H1 (cell line): Measurements from ENCODE around the gene CAMK2G. TPM values are rescaled to one million over a fixed set of nuclear protein-coding genes. Genes with fewer than 3 reads are reported as not detected.
A peak's percentile ranks its signal among the peaks of the same experiment; 100 is the strongest.

Source experiments
- CTCF ChIA-PET: fragments of 300-600 bp; sonication (Branson Sonifier 250); formaldehyde crosslinking; loops from one replicate; lab custom pipeline; 2021; ENCODE audit not compliant: partially characterized antibody; lab: Charles Lee
- POLR2A ChIA-PET: fragments of 300-600 bp; sonication (Branson Sonifier 250); formaldehyde crosslinking; loops from one replicate; lab custom pipeline; 2021; ENCODE audit warnings: inconsistent platforms; ENCODE audit not compliant: partially characterized antibody; lab: Charles Lee
- DNase-seq, 2 experiments: peaks; one replicate each; pipeline versions ENCODE4 v3.0.0 to v3.0.0-alpha.2; 2010 to 2022; ENCODE audit warnings: low spot score in 2 of 2, low read depth in 1 of 2, mixed read lengths in 1 of 2
- FAIRE-seq: peaks from 2 replicates; lab custom pipeline; 2011; peaks lifted over from hg19 to GRCh38; lab: Jason Lieb, UNC
- H2AFZ ChIP-seq: 2 replicates; pipeline ENCODE4 v1.8.1; 2012; ENCODE audit warnings: low read length, inconsistent platforms
- H2AK5ac ChIP-seq: 2 replicates; pipeline ENCODE4 v1.6.1; 2013; ENCODE audit warnings: low read depth, low read length
- H2BK120ac ChIP-seq: replicated peaks from 2 replicates; pipeline ENCODE3; 2013; ENCODE audit warnings: low read depth, low read length, inconsistent platforms
- H2BK12ac ChIP-seq: 2 replicates; pipeline ENCODE4 v1.6.1; 2013; ENCODE audit warnings: low read depth, low read length
- H2BK15ac ChIP-seq: 2 replicates; pipeline ENCODE4 v1.6.1; 2013; ENCODE audit warnings: low read length
- H2BK20ac ChIP-seq: 2 replicates; pipeline ENCODE4 v1.6.1; 2013; ENCODE audit warnings: low read length
- H2BK5ac ChIP-seq: 2 replicates; pipeline ENCODE4 v1.6.1; 2013; ENCODE audit warnings: low read depth, low read length
- H3K14ac ChIP-seq: 2 replicates; pipeline ENCODE4 v1.6.1; 2013; ENCODE audit warnings: inconsistent platforms; ENCODE audit not compliant: insufficient read length
- H3K18ac ChIP-seq: 2 replicates; pipeline ENCODE4 v1.6.1; 2013; ENCODE audit warnings: low read length; ENCODE audit errors: extremely low read depth
- H3K23ac ChIP-seq: 2 replicates; pipeline ENCODE4 v1.6.1; 2013; ENCODE audit warnings: inconsistent platforms; ENCODE audit not compliant: insufficient read length
- H3K23me2 ChIP-seq: 2 replicates; pipeline ENCODE4 v1.6.1; 2013; ENCODE audit warnings: low read depth, low read length
- H3K27ac ChIP-seq: 2 replicates; pipeline ENCODE4 v1.6.1; 2011; ENCODE audit warnings: low read depth, low read length, inconsistent platforms
- H3K27me3 ChIP-seq, 4 experiments: replicated peaks in 1 of 4; 1 replicate in 1 of 4; 2 replicates in 3 of 4; pipeline versions ENCODE4 v1.6.1 to v1.8.1; 2011 to 2013; ENCODE audit warnings: low read length in 3 of 4, mild to moderate bottlenecking in 3 of 4, inconsistent platforms in 2 of 4, mixed read lengths in 2 of 4, moderate library complexity in 1 of 4; ENCODE audit not compliant: control insufficient read depth in 3 of 4, insufficient read depth in 3 of 4; ENCODE audit errors: extremely low read depth in 1 of 4
- H3K36me3 ChIP-seq, 4 experiments: 2 replicates each; pipeline versions ENCODE4 v1.6.1 to v1.8.1; 2011 to 2013; ENCODE audit warnings: mild to moderate bottlenecking in 4 of 4, low read length in 3 of 4, moderate library complexity in 2 of 4, control low read depth in 1 of 4, inconsistent platforms in 1 of 4; ENCODE audit not compliant: insufficient read depth in 4 of 4, control insufficient read depth in 2 of 4
- H3K4ac ChIP-seq: replicated peaks from 2 replicates; pipeline ENCODE3; 2013; ENCODE audit warnings: low read length, low read depth, mixed read lengths, inconsistent platforms; ENCODE audit not compliant: insufficient read length
- H3K4me1 ChIP-seq, 4 experiments: replicated peaks in 1 of 4; 1 replicate in 1 of 4; 2 replicates in 3 of 4; pipeline versions ENCODE4 v1.6.1 to v1.8.1; 2011 to 2013; ENCODE audit warnings: low read length in 3 of 4, inconsistent platforms in 2 of 4, mixed read lengths in 1 of 4; ENCODE audit not compliant: insufficient read depth in 4 of 4, control insufficient read depth in 3 of 4
- H3K4me2 ChIP-seq, 2 experiments: 2 replicates each; pipeline versions ENCODE4 v1.6.1 to v1.8.1; 2011 to 2013; ENCODE audit warnings: low read depth in 2 of 2, low read length in 2 of 2, control low read depth in 1 of 2, inconsistent platforms in 1 of 2, mild to moderate bottlenecking in 1 of 2; ENCODE audit not compliant: insufficient read depth in 1 of 2
- H3K4me3 ChIP-seq, 4 experiments: fragments of 200-600, 300-600 bp in 1 of 4; sonication (generic), shearing (Covaris generic), sonication (Bioruptor Twin) in 1 of 4; 2 replicates each; pipeline versions ENCODE4 v1.5.1 to v1.8.1; 2011 to 2016; ENCODE audit warnings: low read length in 4 of 4, low read depth in 3 of 4, control low read depth in 2 of 4, inconsistent platforms in 2 of 4, mild to moderate bottlenecking in 2 of 4, mixed read lengths in 1 of 4, moderate library complexity in 1 of 4; ENCODE audit not compliant: insufficient read depth in 2 of 4; ENCODE audit errors: extremely low read depth in 1 of 4
- H3K56ac ChIP-seq: replicated peaks from 2 replicates; pipeline ENCODE3; 2013; ENCODE audit warnings: low read depth, mild to moderate bottlenecking, mixed read lengths, low read length, inconsistent platforms; ENCODE audit not compliant: insufficient read length
- H3K79me1 ChIP-seq: 2 replicates; pipeline ENCODE4 v1.6.1; 2013; ENCODE audit warnings: low read depth, low read length, control low read depth
- H3K79me2 ChIP-seq, 2 experiments: 2 replicates each; pipeline versions ENCODE4 v1.6.1 to v1.8.1; 2012 to 2013; ENCODE audit warnings: low read length in 2 of 2, mild to moderate bottlenecking in 2 of 2, inconsistent platforms in 1 of 2; ENCODE audit not compliant: insufficient read depth in 2 of 2, control insufficient read depth in 1 of 2
- H3K9ac ChIP-seq, 4 experiments: replicated peaks in 1 of 4; 1 replicate in 1 of 4; 2 replicates in 3 of 4; pipeline versions ENCODE4 v1.6.1 to v1.8.1; 2011 to 2013; ENCODE audit warnings: low read depth in 3 of 4, low read length in 3 of 4, control low read depth in 2 of 4, mild to moderate bottlenecking in 2 of 4, moderate library complexity in 2 of 4, inconsistent platforms in 1 of 4; ENCODE audit errors: extremely low read depth in 1 of 4
- H3K9me3 ChIP-seq, 2 experiments: 2 replicates each; pipeline versions ENCODE4 v1.6.1 to v1.8.1; 2012 to 2013; ENCODE audit warnings: mild to moderate bottlenecking in 2 of 2, moderate library complexity in 2 of 2, control low read depth in 1 of 2, inconsistent platforms in 1 of 2, low read depth in 1 of 2, low read length in 1 of 2, mixed read lengths in 1 of 2; ENCODE audit not compliant: insufficient read depth in 2 of 2
- H4K20me1 ChIP-seq, 2 experiments: replicated peaks in 1 of 2; 2 replicates each; pipeline versions ENCODE3 to v1.8.1; 2011 to 2013; ENCODE audit warnings: inconsistent platforms in 2 of 2, low read length in 2 of 2, mild to moderate bottlenecking in 1 of 2; ENCODE audit not compliant: insufficient read depth in 2 of 2, control insufficient read depth in 1 of 2
- H4K5ac ChIP-seq: 2 replicates; pipeline ENCODE4 v1.6.1; 2013; ENCODE audit warnings: low read length, low read depth, mixed read lengths, inconsistent platforms; ENCODE audit not compliant: insufficient read length
- H4K8ac ChIP-seq: 2 replicates; pipeline ENCODE4 v1.8.0; 2013; ENCODE audit warnings: mild to moderate bottlenecking, moderate library complexity, low read length, inconsistent platforms; ENCODE audit not compliant: insufficient read depth; ENCODE audit errors: extremely low read depth
- H4K91ac ChIP-seq: replicated peaks from 2 replicates; pipeline ENCODE3; 2013; ENCODE audit warnings: low read length, mixed read lengths, inconsistent platforms; ENCODE audit not compliant: insufficient read length
- E2F6 ChIP-seq: IDR thresholded peaks from 2 replicates; pipeline ENCODE4 v1.6.1; 2012; ENCODE audit warnings: inconsistent platforms
- GTF2F1 ChIP-seq: IDR thresholded peaks from 2 replicates; pipeline ENCODE4 v1.6.1; 2012; ENCODE audit warnings: low read depth, low read length, improper control_type of control experiment, borderline replicate concordance
- JUND ChIP-seq: IDR thresholded peaks from 2 replicates; pipeline ENCODE4 v1.6.1; 2011; ENCODE audit warnings: mild to moderate bottlenecking, improper control_type of control experiment, low read length
- KDM1A ChIP-seq: fragments of 200-600, 300-600 bp; sonication (generic); IDR thresholded peaks from 2 replicates; pipeline ENCODE4 v1.7.1; 2016; ENCODE audit warnings: mild to moderate bottlenecking, low read length, borderline replicate concordance
- POU5F1 ChIP-seq: IDR thresholded peaks from 2 replicates; pipeline ENCODE4 v1.6.1; 2011; ENCODE audit warnings: low read depth, mild to moderate bottlenecking, low read length, moderate library complexity
- SP2 ChIP-seq: IDR thresholded peaks from 2 replicates; pipeline ENCODE4 v1.6.1; 2012; ENCODE audit warnings: mild to moderate bottlenecking, low read length, inconsistent platforms
- TAF7 ChIP-seq: optimal IDR thresholded peaks from 2 replicates; pipeline ENCODE3; 2011; ENCODE audit warnings: low read depth, mild to moderate bottlenecking, inconsistent platforms, low read length, moderate library complexity, borderline replicate concordance
- TCF12 ChIP-seq: IDR thresholded peaks from 2 replicates; pipeline ENCODE4 v1.6.1; 2011; ENCODE audit warnings: low read depth, mild to moderate bottlenecking, low read length
- TEAD4 ChIP-seq: IDR thresholded peaks from 2 replicates; pipeline ENCODE4 v1.6.1; 2012; ENCODE audit warnings: low read depth, low read length, inconsistent platforms, mixed read lengths
- ZNF274 ChIP-seq: IDR thresholded peaks from 2 replicates; pipeline ENCODE4 v1.7.0; 2012; ENCODE audit warnings: low read length, borderline replicate concordance; ENCODE audit errors: extremely low read depth
- WGBS, 2 experiments: shearing (Covaris generic) in 1 of 2; methylation state at CpG; one replicate each; pipeline versions ENCODE4 v1.1.6 to v1.1.7; 2013 to 2015; ENCODE audit warnings: low lambda C conversion rate in 2 of 2, mixed read lengths in 2 of 2, inconsistent platforms in 1 of 2, low coverage in 1 of 2, missing lambda C conversion rate in 1 of 2; ENCODE audit not compliant: insufficient replicate concordance in 2 of 2, insufficient coverage in 1 of 2, insufficient read length in 1 of 2; ENCODE audit errors: extremely low coverage in 1 of 2, missing lambda C conversion rate in 1 of 2; 5-methylcytosine and 5-hydroxymethylcytosine counted together
- polyA plus RNA-seq, 7 experiments: library from polyadenylated mRNA; depleted of rRNA in 3 of 7; stranded (reverse) in 5 of 7; unstranded in 2 of 7; fragments of >200 nt in 5 of 7; fragments of 200-250 nt in 2 of 7; gene quantifications; 1 replicate in 5 of 7; 2 replicates in 1 of 7; 4 replicates in 1 of 7; pipeline versions ENCODE4 v1.2.1 to v1.2.3, GENCODE V29; 2011 to 2013; ENCODE audit warnings: missing spikeins in 2 of 7, mixed read lengths in 2 of 7
- total RNA-seq: library from RNA; stranded (reverse); fragmentation: NEBNext Ultra II Directional; extraction: Animal tissue kit (Norgen Biotek cat#: 25700); gene quantifications from 2 replicates; pipeline ENCODE4 v1.2.1, GENCODE V29; 2021
- TF ChIP-seq, protein P1 (sequence below), 3 experiments: IDR thresholded peaks; 1 replicate in 2 of 3; 2 replicates in 1 of 3; pipeline versions ENCODE4 v1.5.1 to v1.6.1; 2011; ENCODE audit warnings: low read length in 3 of 3, mild to moderate bottlenecking in 3 of 3, inconsistent platforms in 2 of 3, low read depth in 1 of 3, moderate library complexity in 1 of 3; ENCODE audit not compliant: insufficient read depth in 1 of 3; ENCODE audit errors: control extremely low read depth in 1 of 3

CAMK2G gene
- total and polyA plus RNA-seq, 2 of the 8 experiments (the other 6 are each of a cell fraction or from before 2014, with no cell fraction given) = 28.9 to 31.7 TPM

DNA sequence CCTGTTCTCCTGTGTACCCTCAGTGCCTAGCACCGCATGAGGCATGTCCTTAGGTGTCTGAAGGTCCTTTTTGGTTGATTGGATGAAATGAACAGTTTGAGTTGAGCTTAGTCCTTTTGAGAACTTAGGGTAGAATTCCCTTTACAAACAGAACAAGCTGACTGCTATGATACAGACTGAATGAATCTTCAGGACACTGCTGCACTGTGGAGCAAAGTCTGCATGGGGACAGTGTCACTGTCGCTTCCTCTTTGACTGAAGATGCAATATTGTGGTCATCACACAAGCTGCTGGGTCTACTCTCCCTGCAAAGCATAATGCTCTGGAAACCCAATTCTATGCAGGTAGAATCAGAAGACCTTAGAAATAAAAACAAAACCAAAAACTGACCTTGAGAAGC lies 28.0 kb upstream of the CAMK2G start:
- WGBS, 2 experiments = 95% methylated on average over 2 of the region's 2 CpGs; no CpG with 5 or more reads in 1 of the 2 experiments
- Histone ChIP-seq H3K4me2 (no peak overlapping the region), H3K23ac (no peak overlapping the region), H2BK20ac (no peak overlapping the region), H3K4ac (no peak overlapping the region), H3K23me2 (no peaks in the 10 kb centered on the region), H2AFZ (no peak overlapping the region; the same call in 1 of the 2 replicates), H2BK5ac (no peak overlapping the region), H3K27me3 (no peaks in the 10 kb centered on the region; a peak in 1 of 7 replicates), H3K18ac (no peak overlapping the region), H3K9me3 (no peaks in the 10 kb centered on the region), H4K5ac (no peak overlapping the region), H2AK5ac (no peak overlapping the region; the same call in 1 of the 2 replicates), H3K4me1 (peaks cover 6 to 10% (median 10%) of the 10 kb centered on the region in 4 experiments; a peak in 6 of 7 replicates), H3K9ac (no peak overlapping the region), H4K20me1 (no peaks in the 10 kb centered on the region), H2BK12ac (no peak overlapping the region), H3K79me2 (no peaks in the 10 kb centered on the region), H2BK15ac (0 out of 2 replicates have a peak overlapping the region, but pooled peaks have one; percentile 61), H4K91ac (no peak overlapping the region), H3K56ac (no peak overlapping the region), H2BK120ac (no peak overlapping the region), H3K36me3 (no peaks in the 10 kb centered on the region), H3K79me1 (no peaks in the 10 kb centered on the region; the same call in 1 of the 2 replicates), H3K27ac (no peak overlapping the region), H4K8ac (no peak overlapping the region), H3K4me3 (no peak overlapping the region), H3K14ac (no peak overlapping the region)
- FAIRE-seq (no peak), DNase-seq (no peak)
- CTCF ChIA-PET = interaction anchor here (0.6 to 14.8 kb wide), 9 partner anchors 8 to 274 kb away, joined by 3 to 103 read pairs (median 6); no protein-coding TSS in a partner anchor
- POLR2A ChIA-PET = interaction anchor here (0.6 to 1.5 kb wide), 6 partner anchors 12 to 253 kb away, joined by 3 to 5 read pairs (median 3); no protein-coding TSS in a partner anchor
- TF ChIP-seq GTF2F1 (no peak), JUND (no peak), TCF12 (no peak), TEAD4 (no peak), ZNF274 (no peak), KDM1A (no peak), E2F6 (no peak), POU5F1 (no peak), SP2 (no peak), TAF7 (no peak)
- TF ChIP-seq, protein P1, sequence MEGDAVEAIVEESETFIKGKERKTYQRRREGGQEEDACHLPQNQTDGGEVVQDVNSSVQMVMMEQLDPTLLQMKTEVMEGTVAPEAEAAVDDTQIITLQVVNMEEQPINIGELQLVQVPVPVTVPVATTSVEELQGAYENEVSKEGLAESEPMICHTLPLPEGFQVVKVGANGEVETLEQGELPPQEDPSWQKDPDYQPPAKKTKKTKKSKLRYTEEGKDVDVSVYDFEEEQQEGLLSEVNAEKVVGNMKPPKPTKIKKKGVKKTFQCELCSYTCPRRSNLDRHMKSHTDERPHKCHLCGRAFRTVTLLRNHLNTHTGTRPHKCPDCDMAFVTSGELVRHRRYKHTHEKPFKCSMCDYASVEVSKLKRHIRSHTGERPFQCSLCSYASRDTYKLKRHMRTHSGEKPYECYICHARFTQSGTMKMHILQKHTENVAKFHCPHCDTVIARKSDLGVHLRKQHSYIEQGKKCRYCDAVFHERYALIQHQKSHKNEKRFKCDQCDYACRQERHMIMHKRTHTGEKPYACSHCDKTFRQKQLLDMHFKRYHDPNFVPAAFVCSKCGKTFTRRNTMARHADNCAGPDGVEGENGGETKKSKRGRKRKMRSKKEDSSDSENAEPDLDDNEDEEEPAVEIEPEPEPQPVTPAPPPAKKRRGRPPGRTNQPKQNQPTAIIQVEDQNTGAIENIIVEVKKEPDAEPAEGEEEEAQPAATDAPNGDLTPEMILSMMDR (IDR thresholded peaks at IDR 0.05; ENCODE audit: control extremely low read depth in 1 of 3, insufficient read depth in 1 of 3, low read depth in 1 of 3, low read length in 3 of 3) = no peak
